Measurements from ENCODE around the gene PPP4R3B. TPM values are rescaled to one million over a fixed set of nuclear protein-coding genes. Genes with fewer than 3 reads are reported as not detected.

Gene PPP4R3B
- total and polyA plus RNA-seq, 4 experiments from 2014 or later: 76.7 to 114 (median 97.8) TPM

DNA sequence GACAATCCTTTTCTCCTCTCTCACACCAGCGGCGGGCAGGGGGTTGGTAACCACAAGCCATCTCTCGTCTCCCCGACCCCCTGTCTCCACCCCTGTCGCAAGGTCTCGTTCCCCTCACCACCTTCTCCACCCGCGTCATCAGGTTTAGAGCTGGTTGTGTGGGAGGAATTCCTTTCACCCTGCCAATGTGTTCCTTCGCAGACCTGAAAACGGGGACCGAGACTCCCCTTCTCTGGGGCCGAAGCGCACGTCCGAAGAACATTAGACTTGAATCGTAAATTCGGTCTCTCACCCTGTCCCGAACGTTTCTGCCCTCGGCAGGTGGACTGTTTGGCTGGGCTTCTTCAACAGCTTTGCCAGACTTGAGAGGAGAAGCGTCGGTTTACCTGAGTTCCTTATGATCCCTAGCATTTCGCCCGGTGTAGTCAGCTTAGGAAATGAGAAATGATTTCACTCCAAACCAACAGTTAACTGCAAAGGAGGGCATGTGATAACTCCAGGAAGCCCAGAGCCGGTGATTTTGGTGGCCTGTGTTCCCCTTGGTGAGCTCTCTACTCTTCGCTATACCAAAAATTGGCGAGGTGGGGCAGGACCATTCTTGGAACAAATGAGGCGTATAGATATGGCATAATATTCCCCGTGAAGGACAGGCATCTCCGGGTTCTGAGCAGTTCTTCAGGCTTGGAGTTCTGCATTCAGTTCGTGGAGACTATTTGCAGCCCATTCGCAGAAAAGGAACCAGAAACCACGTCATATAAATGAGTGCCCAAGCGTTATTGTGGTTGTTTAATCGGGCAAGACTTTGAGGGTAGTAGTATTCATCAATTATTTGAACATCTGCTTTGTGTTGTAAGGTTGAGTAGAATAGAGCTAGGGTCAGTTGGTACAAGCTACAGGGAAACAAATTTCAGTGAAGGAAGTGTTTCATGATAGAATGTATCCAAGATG lies 97.2 kb downstream of the PPP4R3B start:
- POLR2A ChIA-PET (ENCODE audit: partially characterized antibody): interaction anchor here (0.7 to 3.6 kb wide), 29 partner anchors 9 to 797 kb away, joined by 3 to 118 read pairs (median 7); partner anchors contain the start of genes CCDC88A, CLHC1, EML6 and MTIF2
- peaks cover 3% of the 10 kb centered on the region for H3K36me3 ChIP-seq (ENCODE audit: insufficient read depth, low read length)
- peak overlapping the region; percentile 69 to 84 for H3K4me3 ChIP-seq (ENCODE audit: low read length in 2 of 2)
- DNase-seq: peak in 2 of 5 donors; percentile 30 to 67
- Mint-ChIP-seq H3K4me1 (peaks cover 11 to 23% (median 19%) of the 10 kb centered on the region in 4 donors), H3K9me3 (peaks cover 0 to 2% (median 0%) of the 10 kb centered on the region in 8 donors), H3K4me3 (peak overlapping the region; percentile 95 to 100 (median 98)), H3K27me3 (no peaks in the 10 kb centered on the region), H3K36me3 (peaks cover 14 to 28% of the 10 kb centered on the region in 2 donors), H3K27ac (peak overlapping the region; percentile 98 to 100 (median 99))
- CTCF ChIA-PET (ENCODE audit: partially characterized antibody): interaction anchor here (0.6 to 3.1 kb wide), 9 partner anchors 9 to 99 kb away, joined by 3 to 15 read pairs (median 3); partner anchors contain the start of gene PPP4R3B
- intact Hi-C loops (cut with micrococcal nuclease): loop anchor here (1.0 to 5.0 kb wide), 9 partner anchors 10 to 1549 kb away; partner anchors contain the start of genes ACYP2, CLHC1, EML6 and PNPT1
- no peaks in the 10 kb centered on the region for H3K9me3 ChIP-seq (ENCODE audit: control insufficient read depth in 1 of 2, low read length in 2 of 2)
- H3K27me3 ChIP-seq (ENCODE audit: insufficient read depth, low read length): no peaks in the 10 kb centered on the region
- H3K4me1 ChIP-seq (ENCODE audit: insufficient read depth, low read length): peaks cover 22% of the 10 kb centered on the region
- H3K27ac ChIP-seq (ENCODE audit: low read depth, low read length): peak overlapping the region; percentile 83

DNA sequence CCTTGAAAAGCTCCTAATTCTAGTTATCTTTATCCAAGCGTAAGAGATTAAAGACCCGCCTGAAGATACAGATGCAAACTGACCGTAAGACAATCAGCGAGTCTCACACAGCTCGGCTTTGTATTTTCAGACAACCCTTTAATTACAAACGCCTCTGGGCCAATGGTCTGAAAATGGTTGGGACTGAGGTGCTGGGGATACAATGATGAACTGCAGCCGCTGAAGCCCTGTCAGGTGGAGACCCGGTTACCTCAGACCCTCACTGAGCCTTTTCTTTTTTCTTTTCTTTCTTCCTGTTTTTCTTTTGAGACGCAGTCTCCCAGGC lies 98.6 kb downstream of the PPP4R3B start:
- H3K36me3 Mint-ChIP-seq: peaks cover 6 to 23% of the 10 kb centered on the region in 2 donors
- ChIA-PET CTCF (ENCODE audit: partially characterized antibody) (interaction anchor here (0.9 to 3.1 kb wide), 7 partner anchors 10 to 100 kb away, joined by 3 to 15 read pairs (median 5); no protein-coding TSS in a partner anchor), POLR2A (ENCODE audit: partially characterized antibody) (interaction anchor here (0.6 to 3.6 kb wide), 26 partner anchors 10 to 1752 kb away, joined by 3 to 118 read pairs (median 8); partner anchors contain the start of genes CCDC88A, CLHC1, MTIF2 and PNPT1)
- no peaks in the 10 kb centered on the region for H3K27me3 ChIP-seq (ENCODE audit: insufficient read depth, low read length)
- intact Hi-C loops (cut with micrococcal nuclease): loop anchor here (1.0 to 5.0 kb wide), 9 partner anchors 11 to 1548 kb away; partner anchors contain the start of genes ACYP2, CLHC1, EML6 and PNPT1
- DNase-seq: no peak
- peaks cover 11 to 23% (median 19%) of the 10 kb centered on the region in 4 donors for H3K4me1 Mint-ChIP-seq
- peak overlapping the region; percentile 98 to 100 (median 99) for H3K27ac Mint-ChIP-seq
- H3K9me3 Mint-ChIP-seq: peaks cover 0 to 2% (median 0%) of the 10 kb centered on the region in 8 donors
- H3K36me3 ChIP-seq (ENCODE audit: insufficient read depth, low read length): no peaks in the 10 kb centered on the region
- H3K27me3 Mint-ChIP-seq: no peaks in the 10 kb centered on the region
- peak overlapping the region; percentile 83 for H3K27ac ChIP-seq (ENCODE audit: low read depth, low read length)
- H3K9me3 ChIP-seq (ENCODE audit: control insufficient read depth in 1 of 2, low read length in 2 of 2): no peaks in the 10 kb centered on the region
- peaks cover 22% of the 10 kb centered on the region for H3K4me1 ChIP-seq (ENCODE audit: insufficient read depth, low read length)
- peak overlapping the region; percentile 69 to 70 for H3K4me3 ChIP-seq (ENCODE audit: low read length in 2 of 2)
- H3K4me3 Mint-ChIP-seq: peak overlapping the region; percentile 95 to 100 (median 98)

DNA sequence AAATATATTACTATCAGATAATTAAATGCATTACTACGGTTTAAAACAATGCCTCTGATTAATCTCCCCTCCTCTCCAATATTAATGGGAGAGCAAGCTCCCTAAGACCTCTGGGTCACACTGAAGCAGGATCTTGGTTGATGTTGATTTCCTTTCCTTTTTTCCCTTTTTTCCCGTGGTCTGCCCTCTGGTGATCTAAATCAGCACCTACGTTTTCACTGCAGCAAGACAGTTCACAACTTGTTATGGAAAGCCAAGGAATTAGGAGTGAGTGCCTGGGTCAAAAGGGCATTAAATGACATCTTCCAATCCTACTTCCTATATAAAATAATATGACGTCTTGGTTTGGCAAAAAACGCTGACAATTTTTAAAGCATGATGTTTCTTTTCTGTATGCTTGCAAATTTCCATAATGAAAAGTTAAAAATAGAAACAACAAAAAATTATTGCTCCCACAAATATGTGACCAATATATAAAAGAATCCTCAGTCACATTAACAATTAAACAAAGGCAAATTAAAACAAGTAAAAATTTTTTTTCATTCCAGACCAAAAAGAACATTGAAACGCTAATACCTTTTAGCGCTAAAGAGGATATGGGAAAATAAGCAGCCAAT lies 105.8 kb downstream of the PPP4R3B start:
- intact Hi-C loops (cut with micrococcal nuclease): no loop called here
- Histone ChIP-seq H3K4me3 (ENCODE audit: low read length in 2 of 2) (no peak overlapping the region), H3K4me1 (ENCODE audit: insufficient read depth, low read length) (no peaks in the 10 kb centered on the region), H3K36me3 (ENCODE audit: insufficient read depth, low read length) (no peaks in the 10 kb centered on the region), H3K27ac (ENCODE audit: low read depth, low read length) (no peak overlapping the region), H3K27me3 (ENCODE audit: insufficient read depth, low read length) (no peaks in the 10 kb centered on the region), H3K9me3 (ENCODE audit: control insufficient read depth in 1 of 2, low read length in 2 of 2) (no peaks in the 10 kb centered on the region)
- POLR2A ChIA-PET (ENCODE audit: partially characterized antibody): no interaction called here
- Mint-ChIP-seq H3K36me3 (no peaks in the 10 kb centered on the region), H3K4me1 (no peaks in the 10 kb centered on the region), H3K4me3 (no peak overlapping the region), H3K27ac (no peak overlapping the region), H3K27me3 (no peaks in the 10 kb centered on the region), H3K9me3 (no peaks in the 10 kb centered on the region)
- DNase-seq: no peak
- CTCF ChIA-PET (ENCODE audit: partially characterized antibody): no interaction called here

DNA sequence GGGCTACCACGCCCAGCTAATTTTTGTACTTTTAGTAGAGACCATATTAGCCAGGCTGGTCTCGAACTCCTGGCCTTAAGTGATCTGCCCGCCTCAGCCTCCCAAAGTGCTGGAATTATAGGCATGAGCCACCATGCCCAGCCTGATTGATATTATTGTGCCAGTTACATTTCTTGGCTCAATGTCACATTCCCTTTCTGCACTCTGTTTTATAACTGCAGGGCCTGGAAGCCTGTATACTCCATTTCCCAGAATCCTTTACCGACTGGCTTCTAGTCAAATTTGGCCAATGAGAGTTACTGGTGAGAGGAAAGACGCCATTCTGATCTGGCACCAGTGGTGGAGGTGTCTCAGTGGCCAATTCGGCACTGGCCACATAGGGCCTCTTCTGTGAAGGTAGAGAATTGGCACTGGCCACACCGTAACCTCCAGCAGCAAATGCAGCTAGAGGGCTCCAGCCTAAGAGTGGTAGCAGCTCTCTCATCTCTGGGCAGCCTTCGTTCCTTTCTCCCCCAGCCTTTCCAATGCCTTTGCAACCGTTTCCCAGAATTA lies 114.8 kb downstream of the PPP4R3B start:
- Histone ChIP-seq H3K27ac (ENCODE audit: low read depth, low read length) (no peak overlapping the region), H3K36me3 (ENCODE audit: insufficient read depth, low read length) (no peaks in the 10 kb centered on the region), H3K4me1 (ENCODE audit: insufficient read depth, low read length) (no peaks in the 10 kb centered on the region), H3K27me3 (ENCODE audit: insufficient read depth, low read length) (no peaks in the 10 kb centered on the region), H3K4me3 (ENCODE audit: low read length in 2 of 2) (no peak overlapping the region), H3K9me3 (ENCODE audit: control insufficient read depth in 1 of 2, low read length in 2 of 2) (no peaks in the 10 kb centered on the region)
- DNase-seq: no peak
- no peaks in the 10 kb centered on the region for H3K9me3 Mint-ChIP-seq
- intact Hi-C loops (cut with micrococcal nuclease): no loop called here
- ChIA-PET CTCF (ENCODE audit: partially characterized antibody) (no interaction called here), POLR2A (ENCODE audit: partially characterized antibody) (no interaction called here)
- no peaks in the 10 kb centered on the region for H3K36me3 Mint-ChIP-seq
- no peak overlapping the region for H3K27ac Mint-ChIP-seq
- H3K4me1 Mint-ChIP-seq: no peaks in the 10 kb centered on the region
- no peaks in the 10 kb centered on the region for H3K27me3 Mint-ChIP-seq
- H3K4me3 Mint-ChIP-seq: no peak overlapping the region

DNA sequence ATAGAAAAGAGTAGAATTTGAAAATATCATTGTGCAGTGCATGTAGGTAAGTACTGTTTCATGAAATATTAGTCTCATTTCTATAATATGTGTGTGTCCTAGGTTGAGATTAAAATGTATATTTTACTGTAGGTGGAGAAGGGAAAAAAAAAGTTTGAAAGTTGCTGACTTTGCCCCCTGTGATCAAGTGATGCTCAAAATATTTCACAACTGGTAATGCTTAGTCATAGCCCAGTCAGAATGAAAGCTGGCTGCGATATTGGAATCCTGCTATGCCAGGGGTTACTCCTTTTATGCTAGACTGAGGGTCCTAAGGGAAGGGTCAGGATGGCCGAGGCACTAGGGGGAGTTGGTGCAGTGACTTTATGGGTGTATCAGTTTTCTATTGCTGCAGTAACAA lies 117.4 kb downstream of the PPP4R3B start:
- intact Hi-C loops (cut with micrococcal nuclease): no loop called here

DNA sequence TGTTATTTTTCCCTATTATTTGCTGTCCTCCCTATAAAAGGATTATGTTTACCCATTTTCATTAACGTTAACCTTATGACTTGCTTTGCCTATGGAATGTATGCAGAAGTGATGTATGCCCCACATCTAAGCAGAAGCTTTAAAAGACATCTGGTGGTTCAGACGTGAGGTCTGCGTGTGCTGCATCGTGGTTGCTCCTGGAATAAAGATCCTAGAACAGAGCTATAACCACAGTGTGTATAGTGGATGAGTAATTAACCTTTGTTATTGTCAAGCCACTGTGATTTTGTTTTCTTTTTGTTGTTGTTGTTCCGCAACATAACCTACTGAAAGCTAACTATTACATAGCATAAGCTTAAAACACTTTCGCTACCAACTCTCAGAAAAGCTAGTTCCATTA lies 118.8 kb downstream of the PPP4R3B start:
- H3K27me3 Mint-ChIP-seq: no peaks in the 10 kb centered on the region
- intact Hi-C loops (cut with micrococcal nuclease): no loop called here
- no peak overlapping the region for H3K27ac Mint-ChIP-seq
- no peaks in the 10 kb centered on the region for H3K4me1 Mint-ChIP-seq
- no peak overlapping the region for H3K27ac ChIP-seq (ENCODE audit: low read depth, low read length)
- H3K9me3 Mint-ChIP-seq: no peaks in the 10 kb centered on the region
- H3K36me3 Mint-ChIP-seq: peaks cover 0 to 5% of the 10 kb centered on the region in 2 donors
- H3K36me3 ChIP-seq (ENCODE audit: insufficient read depth, low read length): no peaks in the 10 kb centered on the region
- H3K27me3 ChIP-seq (ENCODE audit: insufficient read depth, low read length): no peaks in the 10 kb centered on the region
- ChIA-PET POLR2A (ENCODE audit: partially characterized antibody) (no interaction called here), CTCF (ENCODE audit: partially characterized antibody) (no interaction called here)
- no peak for DNase-seq
- no peaks in the 10 kb centered on the region for H3K4me1 ChIP-seq (ENCODE audit: insufficient read depth, low read length)
- H3K4me3 Mint-ChIP-seq: no peak overlapping the region
- H3K4me3 ChIP-seq (ENCODE audit: low read length in 2 of 2): no peak overlapping the region
- H3K9me3 ChIP-seq (ENCODE audit: control insufficient read depth in 1 of 2, low read length in 2 of 2): no peaks in the 10 kb centered on the region

More for the DNA sequence above, 117.4 kb downstream of the PPP4R3B start:
- Histone ChIP-seq H3K9me3 (ENCODE audit: control insufficient read depth in 1 of 2, low read length in 2 of 2) (no peaks in the 10 kb centered on the region), H3K27me3 (ENCODE audit: insufficient read depth, low read length) (no peaks in the 10 kb centered on the region), H3K4me3 (ENCODE audit: low read length in 2 of 2) (no peak overlapping the region), H3K36me3 (ENCODE audit: insufficient read depth, low read length) (no peaks in the 10 kb centered on the region), H3K4me1 (ENCODE audit: insufficient read depth, low read length) (no peaks in the 10 kb centered on the region), H3K27ac (ENCODE audit: low read depth, low read length) (no peak overlapping the region)
- Mint-ChIP-seq H3K36me3 (peaks cover 0 to 5% of the 10 kb centered on the region in 2 donors), H3K9me3 (no peaks in the 10 kb centered on the region), H3K27me3 (no peaks in the 10 kb centered on the region), H3K4me1 (no peaks in the 10 kb centered on the region), H3K4me3 (no peak overlapping the region), H3K27ac (no peak overlapping the region)
- no peak for DNase-seq
- POLR2A ChIA-PET (ENCODE audit: partially characterized antibody): no interaction called here
- CTCF ChIA-PET (ENCODE audit: partially characterized antibody): no interaction called here

Measured in CD4-positive, alpha-beta memory T cell (primary cell).